DND-41 (cell line): Measurements from ENCODE around the gene NXN.

Source experiments
- CTCF ChIP-seq: IDR thresholded peaks from 2 replicates; pipeline ENCODE4 v1.5.1; 2012; ENCODE audit warnings: borderline replicate concordance, low read length, moderate library complexity, mild to moderate bottlenecking; ENCODE audit not compliant: poor library complexity, severe bottlenecking; ENCODE audit errors: extremely low read depth
- EZH2 ChIP-seq: IDR thresholded peaks from 3 replicates; pipeline ENCODE4 v1.6.1; 2012; ENCODE audit warnings: borderline replicate concordance, low read depth, mild to moderate bottlenecking, moderate library complexity, low read length, inconsistent platforms; ENCODE audit not compliant: severe bottlenecking

- TF ChIP-seq CTCF (no peak), EZH2 (no peak)
These were observed 181.3 kb downstream of the NXN start for GRCh38 chr17:798246-798645.
